Astrocyte of the hippocampus (primary cell): ENCODE data around the gene DUSP9.

Experiments
- DNase-seq: peaks from one replicate; pipeline ENCODE4 v3.0.0; 2011; ENCODE audit warnings: low read depth, low spot score

Gene DUSP9

GRCh38 chrX:153635788-153636668 lies 11.0 kb upstream of the DUSP9 start:
- DNase-seq, result peak; percentile 42

GRCh38 chrX:153636716-153637115 lies 10.3 kb upstream of the DUSP9 start:
- no peak for DNase-seq

- no peak for DNase-seq
Observed at GRCh38 chrX:153637121-153638040, 9.6 kb upstream of the DUSP9 start.

GRCh38 chrX:153638041-153638371 lies 9.0 kb upstream of the DUSP9 start:
- DNase-seq, result no peak

- no peak for DNase-seq
Observed at GRCh38 chrX:153638436-153639176, 8.4 kb upstream of the DUSP9 start.

- no peak for DNase-seq
Observed at GRCh38 chrX:153639177-153640044, 7.6 kb upstream of the DUSP9 start.

GRCh38 chrX:153640045-153640686 lies 6.8 kb upstream of the DUSP9 start:
- DNase-seq, result no peak

GRCh38 chrX:153640736-153641575 lies 6.0 kb upstream of the DUSP9 start:
- no peak for DNase-seq

- DNase-seq, result no peak
Observed at GRCh38 chrX:153641627-153642026, 5.4 kb upstream of the DUSP9 start.

- peak; percentile 10 for DNase-seq
Observed at GRCh38 chrX:153642051-153642654, 4.8 kb upstream of the DUSP9 start.

- no peak for DNase-seq
Observed at GRCh38 chrX:153642655-153643430, 4.2 kb upstream of the DUSP9 start.

GRCh38 chrX:153643431-153644351 lies 3.3 kb upstream of the DUSP9 start:
- peak; percentile 22 for DNase-seq

- DNase-seq, result no peak
Observed at GRCh38 chrX:153644356-153645125, 2.5 kb upstream of the DUSP9 start.

- DNase-seq, result no peak
Observed at GRCh38 chrX:153645151-153645550, 1.9 kb upstream of the DUSP9 start.

- DNase-seq, result no peak
Observed at GRCh38 chrX:153645921-153646488, 998 bp upstream of the DUSP9 start.
